HepG2 (cell line): ENCODE results near the gene KIAA2012. TPM values are rescaled to one million over a fixed set of nuclear protein-coding genes. Genes with fewer than 3 reads are reported as not detected.

Experiments used
- BORCS8-MEF2B ChIP-seq: sonication (generic); formaldehyde crosslinking; IDR thresholded peaks from 2 replicates; pipeline ENCODE4 v1.8.0; 2022; ENCODE audit warnings: mild to moderate bottlenecking, missing genetic modification reagents
- CTCF ChIP-seq: sonication (generic); formaldehyde crosslinking; IDR thresholded peaks from 2 replicates; pipeline ENCODE4 v1.5.0; 2020; ENCODE audit warnings: mild to moderate bottlenecking, missing genetic modification reagents, moderate library complexity
- ELF3 ChIP-seq: IDR thresholded peaks from 2 replicates; pipeline ENCODE4 v1.6.1; 2016; ENCODE audit warnings: missing genetic modification reagents, missing compliant biosample characterization
- KDM2A ChIP-seq: sonication (generic); formaldehyde crosslinking; IDR thresholded peaks from 2 replicates; pipeline ENCODE4 v1.4.0; 2020; ENCODE audit warnings: low read depth, missing genetic modification reagents, borderline replicate concordance
- NONO ChIP-seq, 2 experiments: fragments of 450-650 bp in 1 of 2; sonication (generic) in 1 of 2; formaldehyde crosslinking in 1 of 2; IDR thresholded peaks in 1 of 2; conservative IDR thresholded peaks in 1 of 2; 2 replicates each; pipeline versions ENCODE4 v1.6.1 to v1.8.0; 2017 to 2022; ENCODE audit warnings: mild to moderate bottlenecking in 1 of 2, missing genetic modification reagents in 1 of 2, moderate library complexity in 1 of 2
- NR2F2 ChIP-seq: IDR thresholded peaks from 2 replicates; pipeline ENCODE4 v1.6.1; 2012; ENCODE audit warnings: low read depth, inconsistent platforms, borderline replicate concordance
- PLRG1 ChIP-seq: fragments of 450-650 bp; conservative IDR thresholded peaks from 2 replicates; pipeline ENCODE4 v1.6.1; 2016
- SALL2 ChIP-seq: sonication (generic); formaldehyde crosslinking; IDR thresholded peaks from 2 replicates; pipeline ENCODE4 v1.8.1; 2023; ENCODE audit warnings: mild to moderate bottlenecking, missing genetic modification reagents, inconsistent platforms
- SMC3 ChIP-seq: IDR thresholded peaks from 2 replicates; pipeline ENCODE4 v1.6.1; 2011; ENCODE audit warnings: low read length, improper control_type of control experiment
- ZNF777 ChIP-seq: sonication (generic); formaldehyde crosslinking; IDR thresholded peaks from 2 replicates; pipeline ENCODE4 v1.4.0; 2020; ENCODE audit warnings: missing genetic modification reagents
- ZNF792 ChIP-seq: IDR thresholded peaks from 2 replicates; pipeline ENCODE4 v1.6.1; 2016
- ZNF850 ChIP-seq: sonication (generic); formaldehyde crosslinking; conservative IDR thresholded peaks from 2 replicates; pipeline ENCODE4 v1.9.0; 2021; ENCODE audit warnings: mild to moderate bottlenecking, missing genetic modification reagents
- polyA plus RNA-seq, 8 experiments: library from polyadenylated mRNA; depleted of rRNA in 3 of 8; stranded (reverse) in 7 of 8; unstranded in 1 of 8; fragments of >200 nt; fragmentation: Illumina TruSeq in 4 of 8; extraction: Trizol in 4 of 8; gene quantifications; 2 replicates each; pipeline versions ENCODE4 v1.2.1 to v1.2.3, GENCODE V29; 2011 to 2016; ENCODE audit warnings: low read depth in 4 of 8, missing spikeins in 1 of 8, mixed read lengths in 1 of 8; ENCODE audit not compliant: insufficient read depth in 1 of 8
- total RNA-seq, 5 experiments: library from RNA; depleted of rRNA; stranded (reverse); fragments of >200 nt; fragmentation: Illumina TruSeq; extraction: Trizol; gene quantifications; 2 replicates each; pipeline ENCODE4 v1.2.3, GENCODE V29; 2016; ENCODE audit warnings: low read depth in 1 of 5
- TF ChIP-seq, protein P1 (sequence below): sonication (generic); formaldehyde crosslinking; IDR thresholded peaks from 2 replicates; pipeline ENCODE4 v1.4.0; 2020; ENCODE audit warnings: missing genetic modification reagents, low read depth, mild to moderate bottlenecking, borderline replicate concordance
- TF ChIP-seq, protein P2 (sequence below): sonication (generic); formaldehyde crosslinking; IDR thresholded peaks from 2 replicates; pipeline ENCODE4 v1.5.0; 2020; ENCODE audit warnings: mild to moderate bottlenecking, missing genetic modification reagents
- TF ChIP-seq, protein P3 (sequence below): sonication (generic); formaldehyde crosslinking; conservative IDR thresholded peaks from 2 replicates; pipeline ENCODE4 v1.4.0; 2020; ENCODE audit warnings: missing genetic modification reagents
- TF ChIP-seq, protein P4 (sequence below): sonication (generic); formaldehyde crosslinking; IDR thresholded peaks from 2 replicates; pipeline ENCODE4 v1.5.1; 2020; ENCODE audit warnings: mild to moderate bottlenecking, moderate library complexity, missing genetic modification reagents
- TF ChIP-seq, protein P5 (sequence below): fragments of 450-650 bp; IDR thresholded peaks from 2 replicates; pipeline ENCODE4 v1.6.1; 2017

The KIAA2012 gene
- total and polyA plus RNA-seq, 2 of the 13 experiments (the other 11 are each of a cell fraction or from before 2014, with no cell fraction given), result not detected

DNA sequence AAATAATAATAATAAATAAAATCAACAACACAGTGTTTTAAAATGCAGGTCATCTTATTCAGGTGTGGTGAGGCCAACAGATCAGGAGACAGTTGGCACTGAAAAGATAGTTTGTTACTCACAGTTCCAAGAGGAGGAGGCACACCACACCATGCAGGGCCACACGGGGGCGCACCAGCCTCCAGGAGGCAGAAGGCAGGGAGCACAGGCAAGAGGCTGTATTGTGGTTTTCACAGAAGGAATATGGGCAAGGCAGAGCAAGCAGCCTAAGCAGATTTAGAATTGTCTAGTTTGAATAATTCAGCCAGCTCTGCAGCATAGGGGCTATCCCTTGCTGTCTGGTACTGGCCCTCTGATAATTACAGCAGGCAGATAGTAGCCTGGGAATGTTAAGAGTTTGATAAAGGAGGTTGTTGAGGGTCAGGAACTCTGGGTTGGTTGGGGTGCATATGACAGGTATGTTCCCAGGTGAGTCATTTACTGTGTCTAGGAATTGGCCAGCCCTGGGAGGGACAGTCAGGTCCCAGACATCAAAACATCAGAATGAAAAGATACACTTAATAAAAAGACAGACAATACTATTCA lies 31.3 kb downstream of the KIAA2012 start (continued):
- TF ChIP-seq BORCS8-MEF2B (CRISPR knock-in tag), result peak; percentile 36; the same call in 1 of the 2 replicates
- TF ChIP-seq, protein P1, sequence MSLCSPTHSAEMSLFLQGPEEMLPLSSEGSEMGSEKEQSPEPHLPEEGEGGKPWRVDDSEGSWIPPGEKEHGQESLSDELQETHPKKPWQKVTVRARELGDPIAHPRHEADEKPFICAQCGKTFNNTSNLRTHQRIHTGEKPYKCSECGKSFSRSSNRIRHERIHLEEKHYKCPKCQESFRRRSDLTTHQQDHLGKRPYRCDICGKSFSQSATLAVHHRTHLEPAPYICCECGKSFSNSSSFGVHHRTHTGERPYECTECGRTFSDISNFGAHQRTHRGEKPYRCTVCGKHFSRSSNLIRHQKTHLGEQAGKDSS (CRISPR knock-in tag), result 0 out of 2 replicates have a peak, but pooled peaks have one; percentile 38
- no peak for TF ChIP-seq ZNF792 (CRISPR knock-in tag)
- 0 out of 2 replicates have a peak, but pooled peaks have one; percentile 21 for TF ChIP-seq ELF3 (CRISPR knock-in tag)
- TF ChIP-seq ZNF850 (CRISPR knock-in tag), result no peak
- TF ChIP-seq SMC3, result peak; percentile 68
- TF ChIP-seq NR2F2, result peak; percentile 18; the same call in 1 of the 2 replicates
- TF ChIP-seq KDM2A (CRISPR knock-in tag), result peak; percentile 40; the same call in 1 of the 2 replicates
- no peak for TF ChIP-seq NONO (IDR thresholded peaks at IDR 0.05)
- no peak for TF ChIP-seq NONO (CRISPR knock-in tag; conservative IDR thresholded peaks at IDR 0.05)
- TF ChIP-seq ZNF777 (CRISPR knock-in tag), result no peak
- no peak for TF ChIP-seq PLRG1
- TF ChIP-seq, protein P2, sequence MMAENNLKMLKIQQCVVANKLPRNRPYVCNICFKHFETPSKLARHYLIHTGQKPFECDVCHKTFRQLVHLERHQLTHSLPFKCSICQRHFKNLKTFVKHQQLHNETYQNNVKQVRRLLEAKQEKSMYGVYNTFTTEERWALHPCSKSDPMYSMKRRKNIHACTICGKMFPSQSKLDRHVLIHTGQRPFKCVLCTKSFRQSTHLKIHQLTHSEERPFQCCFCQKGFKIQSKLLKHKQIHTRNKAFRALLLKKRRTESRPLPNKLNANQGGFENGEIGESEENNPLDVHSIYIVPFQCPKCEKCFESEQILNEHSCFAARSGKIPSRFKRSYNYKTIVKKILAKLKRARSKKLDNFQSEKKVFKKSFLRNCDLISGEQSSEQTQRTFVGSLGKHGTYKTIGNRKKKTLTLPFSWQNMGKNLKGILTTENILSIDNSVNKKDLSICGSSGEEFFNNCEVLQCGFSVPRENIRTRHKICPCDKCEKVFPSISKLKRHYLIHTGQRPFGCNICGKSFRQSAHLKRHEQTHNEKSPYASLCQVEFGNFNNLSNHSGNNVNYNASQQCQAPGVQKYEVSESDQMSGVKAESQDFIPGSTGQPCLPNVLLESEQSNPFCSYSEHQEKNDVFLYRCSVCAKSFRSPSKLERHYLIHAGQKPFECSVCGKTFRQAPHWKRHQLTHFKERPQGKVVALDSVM (CRISPR knock-in tag), result 0 out of 2 replicates have a peak, but pooled peaks have one; percentile 34
- TF ChIP-seq, protein P3, sequence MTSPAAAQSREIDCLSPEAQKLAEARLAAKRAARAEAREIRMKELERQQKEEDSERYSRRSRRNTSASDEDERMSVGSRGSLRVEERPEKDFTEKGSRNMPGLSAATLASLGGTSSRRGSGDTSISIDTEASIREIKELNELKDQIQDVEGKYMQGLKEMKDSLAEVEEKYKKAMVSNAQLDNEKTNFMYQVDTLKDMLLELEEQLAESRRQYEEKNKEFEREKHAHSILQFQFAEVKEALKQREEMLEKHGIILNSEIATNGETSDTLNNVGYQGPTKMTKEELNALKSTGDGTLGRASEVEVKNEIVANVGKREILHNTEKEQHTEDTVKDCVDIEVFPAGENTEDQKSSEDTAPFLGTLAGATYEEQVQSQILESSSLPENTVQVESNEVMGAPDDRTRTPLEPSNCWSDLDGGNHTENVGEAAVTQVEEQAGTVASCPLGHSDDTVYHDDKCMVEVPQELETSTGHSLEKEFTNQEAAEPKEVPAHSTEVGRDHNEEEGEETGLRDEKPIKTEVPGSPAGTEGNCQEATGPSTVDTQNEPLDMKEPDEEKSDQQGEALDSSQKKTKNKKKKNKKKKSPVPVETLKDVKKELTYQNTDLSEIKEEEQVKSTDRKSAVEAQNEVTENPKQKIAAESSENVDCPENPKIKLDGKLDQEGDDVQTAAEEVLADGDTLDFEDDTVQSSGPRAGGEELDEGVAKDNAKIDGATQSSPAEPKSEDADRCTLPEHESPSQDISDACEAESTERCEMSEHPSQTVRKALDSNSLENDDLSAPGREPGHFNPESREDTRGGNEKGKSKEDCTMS (CRISPR knock-in tag), result no peak
- TF ChIP-seq SALL2 (CRISPR knock-in tag), result no peak
- peak; percentile 87 for TF ChIP-seq CTCF (CRISPR knock-in tag)
- TF ChIP-seq, protein P4, sequence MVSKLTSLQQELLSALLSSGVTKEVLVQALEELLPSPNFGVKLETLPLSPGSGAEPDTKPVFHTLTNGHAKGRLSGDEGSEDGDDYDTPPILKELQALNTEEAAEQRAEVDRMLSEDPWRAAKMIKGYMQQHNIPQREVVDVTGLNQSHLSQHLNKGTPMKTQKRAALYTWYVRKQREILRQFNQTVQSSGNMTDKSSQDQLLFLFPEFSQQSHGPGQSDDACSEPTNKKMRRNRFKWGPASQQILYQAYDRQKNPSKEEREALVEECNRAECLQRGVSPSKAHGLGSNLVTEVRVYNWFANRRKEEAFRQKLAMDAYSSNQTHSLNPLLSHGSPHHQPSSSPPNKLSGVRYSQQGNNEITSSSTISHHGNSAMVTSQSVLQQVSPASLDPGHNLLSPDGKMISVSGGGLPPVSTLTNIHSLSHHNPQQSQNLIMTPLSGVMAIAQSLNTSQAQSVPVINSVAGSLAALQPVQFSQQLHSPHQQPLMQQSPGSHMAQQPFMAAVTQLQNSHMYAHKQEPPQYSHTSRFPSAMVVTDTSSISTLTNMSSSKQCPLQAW (CRISPR knock-in tag), result 0 out of 2 replicates have a peak, but pooled peaks have one; percentile 36
- TF ChIP-seq, protein P5, sequence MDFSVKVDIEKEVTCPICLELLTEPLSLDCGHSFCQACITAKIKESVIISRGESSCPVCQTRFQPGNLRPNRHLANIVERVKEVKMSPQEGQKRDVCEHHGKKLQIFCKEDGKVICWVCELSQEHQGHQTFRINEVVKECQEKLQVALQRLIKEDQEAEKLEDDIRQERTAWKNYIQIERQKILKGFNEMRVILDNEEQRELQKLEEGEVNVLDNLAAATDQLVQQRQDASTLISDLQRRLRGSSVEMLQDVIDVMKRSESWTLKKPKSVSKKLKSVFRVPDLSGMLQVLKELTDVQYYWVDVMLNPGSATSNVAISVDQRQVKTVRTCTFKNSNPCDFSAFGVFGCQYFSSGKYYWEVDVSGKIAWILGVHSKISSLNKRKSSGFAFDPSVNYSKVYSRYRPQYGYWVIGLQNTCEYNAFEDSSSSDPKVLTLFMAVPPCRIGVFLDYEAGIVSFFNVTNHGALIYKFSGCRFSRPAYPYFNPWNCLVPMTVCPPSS, result no peak
